Medulla oblongata (tissue), 1 donor: ENCODE data around the gene GTPBP2.
A peak's percentile ranks its signal among the peaks of the same experiment; 100 is the strongest.
"Not testable (repeated sequence)": the region's sequence is repeated elsewhere in the genome, so short reads cannot be mapped to it uniquely, and the experiment has no call there.

Experiments used
- DNase-seq: peaks from one replicate; pipeline ENCODE4 v3.0.0-alpha.2; 2015; ENCODE audit errors: extremely low spot score

Gene GTPBP2

GRCh38 chr6:43624786-43625288 lies 4.2 kb downstream of the GTPBP2 start:
- no peak for DNase-seq

- no peak for DNase-seq
Measured at GRCh38 chr6:43623880-43624785, 4.9 kb downstream of the GTPBP2 start.

- no peak for DNase-seq
Measured at GRCh38 chr6:43622541-43622940, 6.5 kb downstream of the GTPBP2 start.

- no peak for DNase-seq
Measured at GRCh38 chr6:43621836-43622180, 7.3 kb downstream of the GTPBP2 start.

- no peak for DNase-seq
Measured at GRCh38 chr6:43621078-43621835, 7.8 kb downstream of the GTPBP2 start.

- no peak for DNase-seq
Measured at GRCh38 chr6:43616725-43617472, 12.2 kb downstream of the GTPBP2 start.

GRCh38 chr6:43614396-43614730 lies 14.7 kb downstream of the GTPBP2 start:
- DNase-seq = no peak

GRCh38 chr6:43613721-43614395 lies 15.2 kb downstream of the GTPBP2 start:
- DNase-seq = no peak

GRCh38 chr6:43610431-43610830 lies 18.6 kb downstream of the GTPBP2 start:
- no peak for DNase-seq

GRCh38 chr6:43609402-43609801 lies 19.7 kb downstream of the GTPBP2 start:
- DNase-seq = no peak

GRCh38 chr6:43608807-43609206 lies 20.3 kb downstream of the GTPBP2 start:
- DNase-seq = no peak

GRCh38 chr6:43608310-43608763 lies 20.7 kb downstream of the GTPBP2 start:
- peak; percentile 85 for DNase-seq

GRCh38 chr6:43606019-43606418 lies 23.0 kb downstream of the GTPBP2 start:
- no peak for DNase-seq

- DNase-seq = no peak
Measured at GRCh38 chr6:43604174-43604573, 24.9 kb downstream of the GTPBP2 start.

GRCh38 chr6:43600595-43600994 lies 28.5 kb downstream of the GTPBP2 start:
- no peak for DNase-seq

- DNase-seq = no peak
Measured at GRCh38 chr6:43593938-43594337, 35.1 kb downstream of the GTPBP2 start.

- not testable (repeated sequence) for DNase-seq
Measured at GRCh38 chr6:43589564-43589963, 39.5 kb downstream of the GTPBP2 start.

- DNase-seq = no peak
Measured at GRCh38 chr6:43588194-43588593, 40.9 kb downstream of the GTPBP2 start.

- DNase-seq = no peak
Measured at GRCh38 chr6:43584892-43585570, 44.0 kb downstream of the GTPBP2 start.

GRCh38 chr6:43582911-43583310 lies 46.2 kb downstream of the GTPBP2 start:
- DNase-seq = no peak

GRCh38 chr6:43579171-43579570 lies 49.9 kb downstream of the GTPBP2 start:
- no peak for DNase-seq
